Measurements from ENCODE around the gene REXO5.

REXO5 gene

GRCh38 chr16:20866801-20867200 is 60.5 kb downstream of the REXO5 start:
- peaks cover 6% of the 10 kb centered on the region for H3K36me3 ChIP-seq (ENCODE audit: insufficient read depth, low read length)
- no peak overlapping the region for H3K27ac ChIP-seq (ENCODE audit: low read length)
- H3K79me2 ChIP-seq (ENCODE audit: insufficient read depth, low read length): no peaks in the 10 kb centered on the region
- H3K9me3 ChIP-seq (ENCODE audit: insufficient read depth, low read length, severe bottlenecking): no peaks in the 10 kb centered on the region
- DNase-seq: no peak
- TF ChIP-seq, protein P1, sequence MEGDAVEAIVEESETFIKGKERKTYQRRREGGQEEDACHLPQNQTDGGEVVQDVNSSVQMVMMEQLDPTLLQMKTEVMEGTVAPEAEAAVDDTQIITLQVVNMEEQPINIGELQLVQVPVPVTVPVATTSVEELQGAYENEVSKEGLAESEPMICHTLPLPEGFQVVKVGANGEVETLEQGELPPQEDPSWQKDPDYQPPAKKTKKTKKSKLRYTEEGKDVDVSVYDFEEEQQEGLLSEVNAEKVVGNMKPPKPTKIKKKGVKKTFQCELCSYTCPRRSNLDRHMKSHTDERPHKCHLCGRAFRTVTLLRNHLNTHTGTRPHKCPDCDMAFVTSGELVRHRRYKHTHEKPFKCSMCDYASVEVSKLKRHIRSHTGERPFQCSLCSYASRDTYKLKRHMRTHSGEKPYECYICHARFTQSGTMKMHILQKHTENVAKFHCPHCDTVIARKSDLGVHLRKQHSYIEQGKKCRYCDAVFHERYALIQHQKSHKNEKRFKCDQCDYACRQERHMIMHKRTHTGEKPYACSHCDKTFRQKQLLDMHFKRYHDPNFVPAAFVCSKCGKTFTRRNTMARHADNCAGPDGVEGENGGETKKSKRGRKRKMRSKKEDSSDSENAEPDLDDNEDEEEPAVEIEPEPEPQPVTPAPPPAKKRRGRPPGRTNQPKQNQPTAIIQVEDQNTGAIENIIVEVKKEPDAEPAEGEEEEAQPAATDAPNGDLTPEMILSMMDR (IDR thresholded peaks at IDR 0.05; ENCODE audit: borderline replicate concordance, extremely low read depth, low read length, poor library complexity, severe bottlenecking): no peak
- TF ChIP-seq EZH2 (IDR thresholded peaks at IDR 0.05; ENCODE audit: borderline replicate concordance, low read depth, low read length, severe bottlenecking): no peak
- H3K9ac ChIP-seq (ENCODE audit: low read depth, low read length): no peak overlapping the region
- H3K4me3 ChIP-seq (ENCODE audit: low read depth in 1 of 2, low read length in 2 of 2): no peak overlapping the region
- no peak for ATAC-seq (ENCODE audit: insufficient read depth, low read depth)
- peaks cover 23% of the 10 kb centered on the region for H4K20me1 ChIP-seq (ENCODE audit: insufficient read depth, low read length)
- H3K4me2 ChIP-seq (ENCODE audit: insufficient read depth, low read length): no peak overlapping the region
- no peak overlapping the region for H2AFZ ChIP-seq (ENCODE audit: low read depth, low read length)
- no peaks in the 10 kb centered on the region for H3K4me1 ChIP-seq (ENCODE audit: insufficient read depth, low read length)
- no peaks in the 10 kb centered on the region for H3K27me3 ChIP-seq (ENCODE audit: insufficient read depth, low read length, poor library complexity)

DNA sequence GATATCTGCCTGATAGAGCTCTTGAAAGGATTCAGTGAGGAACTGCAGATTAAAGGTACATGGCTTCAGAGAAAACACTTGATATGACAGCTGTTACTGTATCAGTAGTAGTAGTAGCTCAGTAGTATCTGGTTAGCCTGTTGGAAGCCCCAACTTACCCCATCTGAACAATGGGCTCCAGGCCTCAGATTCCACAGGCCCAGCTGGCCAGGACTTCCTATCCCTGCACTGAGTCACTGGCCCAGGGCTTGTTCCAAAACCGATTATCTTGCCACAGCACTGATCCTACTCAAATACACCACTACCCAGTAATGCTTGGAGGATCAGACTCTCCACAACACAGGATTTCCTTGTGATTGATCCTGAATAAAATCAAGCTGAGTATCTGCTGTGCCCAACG is 61.3 kb downstream of the REXO5 start:
- Histone ChIP-seq H3K9ac (ENCODE audit: low read depth, low read length) (no peak overlapping the region), H3K36me3 (ENCODE audit: insufficient read depth, low read length) (no peaks in the 10 kb centered on the region), H3K4me3 (ENCODE audit: low read depth in 1 of 2, low read length in 2 of 2) (no peak overlapping the region), H3K27ac (ENCODE audit: low read length) (no peak overlapping the region), H2AFZ (ENCODE audit: low read depth, low read length) (no peak overlapping the region), H3K79me2 (ENCODE audit: insufficient read depth, low read length) (no peaks in the 10 kb centered on the region), H3K9me3 (ENCODE audit: insufficient read depth, low read length, severe bottlenecking) (no peaks in the 10 kb centered on the region), H3K4me1 (ENCODE audit: insufficient read depth, low read length) (no peaks in the 10 kb centered on the region), H4K20me1 (ENCODE audit: insufficient read depth, low read length) (peaks cover 17% of the 10 kb centered on the region), H3K4me2 (ENCODE audit: insufficient read depth, low read length) (no peak overlapping the region), H3K27me3 (ENCODE audit: insufficient read depth, low read length, poor library complexity) (no peaks in the 10 kb centered on the region)
- ATAC-seq (ENCODE audit: insufficient read depth, low read depth) (no peak), DNase-seq (no peak)
- TF ChIP-seq, protein P1 (IDR thresholded peaks at IDR 0.05; ENCODE audit: borderline replicate concordance, extremely low read depth, low read length, poor library complexity, severe bottlenecking): no peak
- no peak for TF ChIP-seq EZH2 (IDR thresholded peaks at IDR 0.05; ENCODE audit: borderline replicate concordance, low read depth, low read length, severe bottlenecking)

DNA sequence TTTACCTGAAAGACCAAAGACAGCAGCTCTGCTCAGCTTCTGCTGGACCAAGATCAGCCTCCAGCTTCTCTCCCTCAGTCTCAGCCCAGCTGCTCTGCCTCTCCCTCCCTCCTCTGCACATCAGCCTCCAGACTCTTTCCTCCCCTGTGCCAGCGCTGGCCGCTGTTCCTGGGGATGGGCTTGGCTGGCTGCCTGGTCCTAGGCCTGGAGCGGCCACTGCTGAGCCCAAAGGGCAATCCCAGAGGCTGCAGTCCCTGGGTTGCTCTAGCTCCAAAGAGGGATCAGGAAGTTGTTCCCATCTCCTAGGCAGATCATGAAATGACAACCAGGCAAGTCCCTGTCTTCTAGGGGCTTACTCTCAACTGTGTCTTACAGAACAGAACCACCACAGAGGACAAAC is 62.6 kb downstream of the REXO5 start:
- H3K4me3 ChIP-seq (ENCODE audit: low read depth in 1 of 2, low read length in 2 of 2): no peak overlapping the region
- no peaks in the 10 kb centered on the region; the same call in 1 of the 2 replicates for H3K79me2 ChIP-seq (ENCODE audit: insufficient read depth, low read length)
- ATAC-seq (ENCODE audit: insufficient read depth, low read depth) (no peak), DNase-seq (no peak)
- H3K4me2 ChIP-seq (ENCODE audit: insufficient read depth, low read length): no peak overlapping the region
- H3K27ac ChIP-seq (ENCODE audit: low read length): no peak overlapping the region
- H3K36me3 ChIP-seq (ENCODE audit: insufficient read depth, low read length): no peaks in the 10 kb centered on the region
- H2AFZ ChIP-seq (ENCODE audit: low read depth, low read length): no peak overlapping the region
- no peaks in the 10 kb centered on the region for H3K4me1 ChIP-seq (ENCODE audit: insufficient read depth, low read length)
- peaks cover 22% of the 10 kb centered on the region for H4K20me1 ChIP-seq (ENCODE audit: insufficient read depth, low read length)
- no peak overlapping the region for H3K9ac ChIP-seq (ENCODE audit: low read depth, low read length)
- H3K9me3 ChIP-seq (ENCODE audit: insufficient read depth, low read length, severe bottlenecking): no peaks in the 10 kb centered on the region
- H3K27me3 ChIP-seq (ENCODE audit: insufficient read depth, low read length, poor library complexity): no peaks in the 10 kb centered on the region
- TF ChIP-seq EZH2 (IDR thresholded peaks at IDR 0.05; ENCODE audit: borderline replicate concordance, low read depth, low read length, severe bottlenecking): no peak
- TF ChIP-seq, protein P1 (IDR thresholded peaks at IDR 0.05; ENCODE audit: borderline replicate concordance, extremely low read depth, low read length, poor library complexity, severe bottlenecking): no peak
